Neural progenitor cell (in vitro differentiated cells): ENCODE results near the gene RRN3.

ENCODE experiments used
- CTCF ChIP-seq: fragments of 200-600 bp; sonication (generic); IDR thresholded peaks from 2 replicates; pipeline ENCODE4 v1.5.1; 2017; ENCODE audit warnings: antibody characterized with exemption, mild to moderate bottlenecking
- EZH2 ChIP-seq: fragments of 200-600 bp; sonication (generic); IDR thresholded peaks from 2 replicates; pipeline ENCODE4 v1.6.1; 2017; ENCODE audit warnings: antibody characterized with exemption, mild to moderate bottlenecking, moderate library complexity

- TF ChIP-seq CTCF: no peak
- no peak for TF ChIP-seq EZH2
Measured at GRCh38 chr16:15053904-15054303, 40.2 kb downstream of the RRN3 start.
